Progenitor cell of endocrine pancreas (in vitro differentiated cells): Measurements from ENCODE around the gene HMCES. TPM values are rescaled to one million over a fixed set of nuclear protein-coding genes. Genes with fewer than 3 reads are reported as not detected.

Experiments used
- DNase-seq: peaks from one replicate; pipeline ENCODE4 v3.0.0; 2021; ENCODE audit warnings: low spot score; ENCODE audit not compliant: unreplicated experiment
- H3K27ac Mint-ChIP-seq: 2 replicates; pipeline ENCODE4 v1.8.0; 2021; ENCODE audit warnings: mild to moderate bottlenecking, moderate library complexity, mixed read lengths
- H3K27me3 Mint-ChIP-seq: 2 replicates; pipeline ENCODE4 v1.8.0; 2021; ENCODE audit warnings: mixed read lengths
- H3K36me3 Mint-ChIP-seq: 2 replicates; pipeline ENCODE4 v1.8.0; 2022; ENCODE audit warnings: mixed read lengths; ENCODE audit not compliant: insufficient read depth
- H3K4me1 Mint-ChIP-seq: 2 replicates; pipeline ENCODE4 v1.8.0; 2021; ENCODE audit warnings: low read depth, mixed read lengths
- H3K4me3 Mint-ChIP-seq: 2 replicates; pipeline ENCODE4 v1.8.0; 2021; ENCODE audit warnings: low read depth, mild to moderate bottlenecking, moderate library complexity, mixed read lengths
- H3K9me3 Mint-ChIP-seq: 2 replicates; pipeline ENCODE4 v1.8.0; 2021; ENCODE audit warnings: low read depth, mixed read lengths
- total RNA-seq: library from RNA; stranded (reverse); gene quantifications from 2 replicates; pipeline ENCODE4 v1.2.1, GENCODE V29; 2021
- TF ChIP-seq, protein P1 (sequence below): fragments of 200-600 bp; sonication (generic); IDR thresholded peaks from one replicate; pipeline ENCODE4 v1.5.0; 2021; ENCODE audit warnings: antibody characterized with exemption, mild to moderate bottlenecking; ENCODE audit not compliant: unreplicated experiment

The HMCES gene
- total RNA-seq, 1 donor from 2014 or later: 35.3 TPM

DNA sequence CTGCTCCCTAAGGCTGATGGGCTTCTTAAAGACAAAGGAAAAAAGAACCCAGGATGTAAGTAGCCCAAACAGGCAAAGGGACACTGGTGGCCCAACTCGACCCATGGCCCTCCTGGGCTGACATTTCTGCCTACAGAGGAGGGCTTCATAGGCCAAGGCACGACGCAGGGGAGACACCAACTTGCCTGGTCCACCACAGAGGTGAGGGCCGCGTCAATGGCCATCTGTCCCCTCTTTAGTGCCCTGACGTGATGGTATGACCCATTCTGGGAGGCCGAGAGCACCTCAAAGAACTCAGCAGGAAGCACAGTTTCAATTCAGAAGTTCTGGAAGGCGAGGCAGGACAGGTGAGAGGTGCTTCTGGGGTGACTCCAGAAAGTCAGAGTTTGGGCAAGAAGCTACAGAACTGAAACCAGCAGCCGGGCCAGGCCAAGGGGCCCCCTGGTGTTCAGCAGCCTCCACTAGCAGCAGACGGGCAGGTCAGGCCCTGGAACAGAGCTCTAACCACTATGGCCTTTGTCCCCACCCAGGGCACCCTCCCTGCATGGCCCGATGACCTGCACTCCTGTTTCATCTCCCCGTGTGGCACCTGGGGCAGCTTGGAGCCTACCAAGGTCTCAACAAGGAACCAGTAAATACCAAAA is 45.1 kb downstream of the HMCES start:
- TF ChIP-seq, protein P1, sequence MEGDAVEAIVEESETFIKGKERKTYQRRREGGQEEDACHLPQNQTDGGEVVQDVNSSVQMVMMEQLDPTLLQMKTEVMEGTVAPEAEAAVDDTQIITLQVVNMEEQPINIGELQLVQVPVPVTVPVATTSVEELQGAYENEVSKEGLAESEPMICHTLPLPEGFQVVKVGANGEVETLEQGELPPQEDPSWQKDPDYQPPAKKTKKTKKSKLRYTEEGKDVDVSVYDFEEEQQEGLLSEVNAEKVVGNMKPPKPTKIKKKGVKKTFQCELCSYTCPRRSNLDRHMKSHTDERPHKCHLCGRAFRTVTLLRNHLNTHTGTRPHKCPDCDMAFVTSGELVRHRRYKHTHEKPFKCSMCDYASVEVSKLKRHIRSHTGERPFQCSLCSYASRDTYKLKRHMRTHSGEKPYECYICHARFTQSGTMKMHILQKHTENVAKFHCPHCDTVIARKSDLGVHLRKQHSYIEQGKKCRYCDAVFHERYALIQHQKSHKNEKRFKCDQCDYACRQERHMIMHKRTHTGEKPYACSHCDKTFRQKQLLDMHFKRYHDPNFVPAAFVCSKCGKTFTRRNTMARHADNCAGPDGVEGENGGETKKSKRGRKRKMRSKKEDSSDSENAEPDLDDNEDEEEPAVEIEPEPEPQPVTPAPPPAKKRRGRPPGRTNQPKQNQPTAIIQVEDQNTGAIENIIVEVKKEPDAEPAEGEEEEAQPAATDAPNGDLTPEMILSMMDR: no peak
- H3K27ac Mint-ChIP-seq: no peak overlapping the region

DNA sequence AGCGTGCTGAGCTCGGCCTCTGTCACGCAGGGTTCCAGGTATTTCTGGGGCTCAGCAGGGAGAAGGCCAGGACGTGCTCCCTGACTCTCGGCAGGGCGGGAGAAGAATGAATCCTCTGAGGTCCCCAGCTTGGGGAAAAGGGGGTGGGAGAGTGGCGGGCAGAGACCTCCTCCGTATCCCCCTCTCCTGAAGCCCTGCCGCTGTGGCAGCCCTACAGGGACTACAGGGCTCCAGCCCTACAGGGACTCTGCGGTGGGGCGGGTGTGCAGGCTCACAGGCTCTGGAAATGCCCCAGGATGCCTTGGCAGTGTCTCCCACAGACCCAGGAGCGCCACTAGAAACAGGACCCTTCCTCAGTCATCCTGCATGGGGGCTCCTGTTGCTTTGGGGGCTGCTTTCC is 46.2 kb downstream of the HMCES start:
- TF ChIP-seq, protein P1: no peak
- Mint-ChIP-seq H3K27ac (no peak overlapping the region), H3K9me3 (no peaks in the 10 kb centered on the region), H3K27me3 (no peaks in the 10 kb centered on the region), H3K4me1 (no peaks in the 10 kb centered on the region), H3K4me3 (no peak overlapping the region), H3K36me3 (no peaks in the 10 kb centered on the region)
- DNase-seq: no peak

More for the DNA sequence above, 45.1 kb downstream of the HMCES start:
- Mint-ChIP-seq H3K36me3 (no peaks in the 10 kb centered on the region), H3K4me1 (no peaks in the 10 kb centered on the region), H3K4me3 (no peak overlapping the region), H3K9me3 (no peaks in the 10 kb centered on the region), H3K27me3 (no peaks in the 10 kb centered on the region)
- DNase-seq: no peak

DNA sequence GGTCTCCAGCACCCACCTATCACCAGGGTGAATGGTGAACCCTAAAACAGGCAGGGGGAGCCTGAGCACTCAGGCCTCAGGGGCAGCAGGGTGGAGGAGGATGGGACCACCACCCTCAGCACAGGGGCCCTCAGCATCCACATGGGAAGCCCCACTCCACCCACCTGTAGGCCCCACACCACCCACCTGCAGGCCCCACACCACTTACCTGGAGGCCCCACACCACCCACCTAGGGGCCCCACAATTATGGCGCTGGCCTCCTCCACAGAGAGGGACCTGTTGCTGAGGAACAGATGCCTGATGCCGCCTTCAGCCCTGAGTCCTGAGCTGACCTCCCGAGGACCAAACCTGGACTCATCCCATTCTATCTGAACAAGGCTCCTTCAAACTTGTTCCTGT is 46.7 kb downstream of the HMCES start:
- Mint-ChIP-seq H3K27me3 (no peaks in the 10 kb centered on the region), H3K9me3 (no peaks in the 10 kb centered on the region), H3K4me1 (peaks cover 1% of the 10 kb centered on the region), H3K27ac (no peak overlapping the region), H3K4me3 (no peak overlapping the region), H3K36me3 (no peaks in the 10 kb centered on the region)
- TF ChIP-seq, protein P1: no peak
- no peak for DNase-seq

DNA sequence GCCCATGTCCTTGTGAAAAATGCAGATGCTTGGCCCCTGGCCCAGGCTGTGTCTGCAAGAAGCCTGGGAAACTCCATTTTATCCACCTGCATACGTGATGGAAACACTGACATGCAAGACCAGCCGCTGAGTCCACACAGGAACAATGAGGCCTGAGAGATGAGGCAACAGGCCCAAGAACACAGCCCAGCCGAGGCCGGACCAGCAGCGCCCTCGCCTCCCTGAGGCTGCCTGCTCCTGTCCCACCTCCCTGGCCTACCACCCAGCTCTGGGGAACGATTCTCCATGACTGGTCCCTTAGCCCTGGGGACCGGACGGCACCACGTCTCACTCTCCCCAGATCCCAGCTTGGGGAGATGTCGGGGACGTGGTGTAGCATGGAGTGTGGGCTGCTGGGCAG is 47.5 kb downstream of the HMCES start:
- H3K36me3 Mint-ChIP-seq: no peaks in the 10 kb centered on the region
- no peak for DNase-seq
- TF ChIP-seq, protein P1: no peak
- no peak overlapping the region for H3K27ac Mint-ChIP-seq
- H3K4me3 Mint-ChIP-seq: no peak overlapping the region
- peaks cover 1% of the 10 kb centered on the region for H3K4me1 Mint-ChIP-seq
- no peaks in the 10 kb centered on the region for H3K9me3 Mint-ChIP-seq
- H3K27me3 Mint-ChIP-seq: no peaks in the 10 kb centered on the region

DNA sequence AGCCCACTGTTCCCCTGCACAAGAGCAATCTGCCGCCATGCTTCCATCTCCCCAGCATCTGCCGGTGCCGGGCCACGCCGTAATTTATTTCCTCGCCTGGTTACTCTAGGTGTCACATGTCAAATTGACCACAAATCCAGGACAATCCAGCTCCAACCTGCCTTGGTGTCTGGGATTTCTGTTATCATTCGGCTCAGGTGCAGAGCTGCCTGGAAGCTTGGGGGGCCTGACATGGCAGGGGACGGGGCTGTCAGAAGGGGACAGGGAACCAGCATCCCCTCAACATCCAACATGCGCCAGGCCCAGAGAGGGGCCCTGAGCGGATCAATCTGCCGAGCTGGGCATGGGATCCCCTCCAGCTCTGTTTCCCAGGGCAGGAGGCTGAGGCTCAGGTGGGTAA is 47.9 kb downstream of the HMCES start:
- peaks cover 1% of the 10 kb centered on the region for H3K4me1 Mint-ChIP-seq
- DNase-seq: no peak
- no peaks in the 10 kb centered on the region for H3K36me3 Mint-ChIP-seq
- TF ChIP-seq, protein P1: no peak
- H3K27me3 Mint-ChIP-seq: no peaks in the 10 kb centered on the region
- no peak overlapping the region for H3K27ac Mint-ChIP-seq
- H3K9me3 Mint-ChIP-seq: no peaks in the 10 kb centered on the region
- H3K4me3 Mint-ChIP-seq: no peak overlapping the region
